ENCODE measurements around the gene OPRD1. TPM values are rescaled to one million over a fixed set of nuclear protein-coding genes. Genes with fewer than 3 reads are reported as not detected.

Gene OPRD1
- polyA plus RNA-seq, 4 donors, result 0.29 to 0.63 (median 0.35) TPM

DNA sequence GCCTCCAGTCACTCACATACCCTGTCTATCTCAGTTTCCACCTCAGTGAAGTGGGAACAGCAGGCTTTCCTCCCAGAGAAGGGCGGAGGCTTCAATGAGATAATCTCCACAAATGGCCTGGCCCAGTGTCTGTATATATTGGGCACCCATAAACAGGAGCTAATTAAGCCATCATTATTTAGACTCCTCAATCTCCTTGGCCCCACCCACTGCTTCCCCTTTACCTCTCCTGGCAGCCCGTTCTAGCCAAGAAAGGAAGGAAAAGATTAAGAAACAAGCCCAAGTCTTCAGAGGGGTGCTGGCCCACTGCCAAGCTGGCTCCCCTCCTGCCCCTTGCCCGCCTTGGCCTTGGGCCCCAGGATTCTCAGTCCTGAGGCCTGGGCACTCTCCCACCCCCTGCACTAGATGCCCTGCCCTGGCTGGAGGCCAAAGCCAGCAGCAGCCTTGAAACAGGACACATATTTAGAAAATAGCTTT, 86.5 kb downstream of the OPRD1 start:
- DNase-seq (ENCODE audit: low read depth in 4 of 4, low spot score in 3 of 4), result no peak

DNA sequence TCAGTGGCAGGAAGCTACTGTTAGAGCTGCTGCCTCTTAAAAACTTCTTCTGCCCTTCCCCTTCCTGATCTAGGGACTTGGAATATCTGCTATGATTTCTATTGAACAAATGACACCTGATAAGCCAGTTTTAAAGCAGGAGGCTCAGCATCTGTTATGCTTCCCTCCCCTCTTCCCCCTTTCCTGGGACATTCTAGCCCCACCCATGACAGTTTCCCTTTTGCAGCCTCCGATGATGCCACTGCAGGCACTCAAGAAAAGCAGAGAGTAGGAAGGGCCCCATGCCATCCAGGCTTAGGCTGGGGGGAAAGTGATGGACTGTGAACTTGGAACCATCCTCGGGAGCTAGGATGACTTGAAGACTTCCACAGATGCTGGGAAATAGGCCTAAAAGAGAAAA, 87.3 kb downstream of the OPRD1 start:
- DNase-seq (ENCODE audit: low read depth in 4 of 4, low spot score in 3 of 4), result no peak

DNA sequence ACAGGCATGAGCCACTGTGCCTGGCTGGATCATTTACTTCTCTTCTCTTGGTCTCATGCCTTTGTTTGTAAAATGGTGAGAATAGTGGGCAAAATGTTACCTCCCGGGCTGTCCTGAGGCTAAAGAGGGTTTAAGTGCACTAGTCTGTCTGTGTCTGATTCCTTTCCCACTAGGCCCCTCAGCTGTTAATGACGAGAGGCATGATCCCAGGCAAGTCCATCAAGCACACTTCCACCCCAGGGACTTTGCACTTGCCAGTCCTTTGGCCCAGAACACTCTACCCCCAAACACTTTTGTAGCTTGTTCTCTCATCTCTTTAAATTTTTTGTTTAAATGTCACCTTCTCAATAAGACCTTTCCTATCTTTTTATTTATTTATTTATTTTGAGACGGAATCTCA, 88.6 kb downstream of the OPRD1 start:
- DNase-seq (ENCODE audit: low read depth in 4 of 4, low spot score in 3 of 4), result no peak

DNA sequence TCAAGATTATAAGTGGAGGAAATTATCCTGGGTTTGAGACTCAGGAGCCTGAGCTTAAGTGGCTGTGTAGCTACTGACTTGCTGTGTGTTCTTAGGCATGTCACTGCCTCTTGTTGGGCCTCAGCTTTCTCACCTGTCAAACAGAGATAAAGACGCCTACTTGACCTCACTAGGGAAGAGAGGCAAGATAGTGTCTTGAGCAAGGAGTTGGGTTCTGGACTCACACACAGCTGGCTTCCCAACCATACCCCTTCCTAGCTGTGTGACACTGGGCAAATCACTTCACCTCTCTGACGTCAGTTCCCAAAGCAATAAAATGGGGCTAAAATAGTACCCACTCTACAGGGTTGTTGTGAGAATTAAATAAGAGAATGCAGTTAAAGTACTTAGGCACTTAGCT, 90.8 kb downstream of the OPRD1 start:
- DNase-seq (ENCODE audit: low read depth in 4 of 4, low spot score in 3 of 4), result no peak

DNA sequence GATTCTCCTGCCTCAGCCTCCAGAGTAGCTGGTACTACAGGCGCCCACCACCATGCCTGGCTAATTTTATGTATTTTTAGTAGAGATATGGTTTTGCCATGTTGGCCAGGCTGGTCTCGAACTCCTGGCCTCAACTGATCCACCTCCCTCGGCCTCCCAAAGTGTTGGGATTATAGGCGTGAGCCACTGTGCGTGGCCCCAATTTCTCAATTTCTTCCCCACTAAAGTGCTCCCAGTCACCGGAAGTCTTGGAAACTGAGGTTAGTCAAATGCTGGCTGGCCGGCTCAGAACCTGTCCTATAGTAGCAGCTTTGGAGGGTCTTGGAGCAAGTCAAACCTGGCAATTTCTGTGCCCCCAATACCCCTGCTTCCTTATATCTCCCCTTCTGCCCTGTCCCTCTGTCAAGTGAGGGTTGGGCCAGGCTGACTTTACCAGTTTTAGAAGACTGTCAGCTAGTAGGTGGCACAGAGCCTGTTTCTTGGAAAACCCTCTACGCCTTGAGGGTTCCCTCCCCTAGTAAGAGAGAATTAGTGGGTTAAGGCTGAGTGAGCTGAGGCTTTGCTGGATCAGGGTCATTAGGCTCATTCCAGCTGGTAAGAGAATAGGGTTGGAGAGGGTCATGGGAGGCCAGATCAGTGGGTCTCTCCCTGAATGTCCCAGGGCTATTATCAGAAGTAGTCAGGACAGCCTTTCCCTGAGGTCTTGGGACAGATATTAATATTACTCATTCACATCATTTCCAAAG, 94.1 kb downstream of the OPRD1 start:
- DNase-seq (ENCODE audit: low read depth in 4 of 4, low spot score in 3 of 4), result no peak

DNA sequence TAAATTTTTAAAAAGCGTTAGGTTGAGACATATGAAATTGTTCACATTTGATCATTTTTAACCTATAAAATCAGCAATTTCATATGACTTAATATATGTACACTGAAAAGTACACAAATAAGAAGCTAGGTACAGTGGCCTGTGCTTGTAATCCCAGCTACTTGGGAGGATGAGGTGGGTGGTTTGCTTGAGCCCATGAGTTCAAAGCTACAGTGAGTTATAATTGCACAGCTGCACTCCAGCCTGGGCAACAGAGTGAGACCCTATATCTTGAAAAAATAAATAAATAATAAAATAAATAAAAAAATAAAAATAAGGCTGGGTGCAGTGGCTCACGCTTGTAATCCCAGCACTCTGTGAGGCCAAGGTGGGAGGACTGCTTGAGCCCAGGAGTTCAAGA, 97.2 kb downstream of the OPRD1 start:
- no peak for DNase-seq (ENCODE audit: low read depth in 4 of 4, low spot score in 3 of 4)

DNA sequence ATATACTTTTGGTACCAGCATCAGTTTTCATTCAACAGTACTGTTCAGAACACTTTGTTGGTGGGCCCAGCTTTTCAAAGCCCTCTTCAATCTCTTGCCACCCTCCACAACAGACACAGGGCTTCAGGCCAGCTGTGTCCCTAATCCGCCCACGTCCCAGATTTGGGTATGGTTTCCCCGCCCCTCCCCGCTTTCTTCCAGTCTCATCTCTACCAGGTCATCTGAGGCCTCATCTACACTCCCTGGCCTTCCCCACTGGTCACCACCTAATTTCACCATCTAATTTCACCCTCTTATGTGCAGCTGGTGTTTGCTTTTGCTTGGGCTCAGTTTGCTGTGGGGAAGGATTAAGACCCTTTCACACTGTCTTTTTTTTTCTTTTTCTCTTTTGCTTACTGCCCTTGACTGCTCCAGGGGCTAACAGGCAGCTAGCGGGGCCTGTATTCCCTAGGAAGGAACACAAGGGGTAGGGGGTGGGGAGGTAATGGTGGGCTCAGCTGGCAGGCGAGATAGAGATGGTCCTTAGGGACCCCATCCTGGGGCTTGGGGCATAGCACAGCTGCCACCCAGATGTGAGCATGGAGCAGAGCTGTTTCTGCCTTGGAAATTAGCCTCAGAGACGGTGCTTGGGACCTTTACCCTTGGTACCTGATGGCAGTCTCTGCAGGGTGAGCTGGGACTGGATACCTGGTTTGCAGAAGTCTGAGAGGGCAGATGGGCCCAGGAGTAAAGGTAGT, 98.6 kb downstream of the OPRD1 start:
- no peak for DNase-seq (ENCODE audit: low read depth in 4 of 4, low spot score in 3 of 4)

DNA sequence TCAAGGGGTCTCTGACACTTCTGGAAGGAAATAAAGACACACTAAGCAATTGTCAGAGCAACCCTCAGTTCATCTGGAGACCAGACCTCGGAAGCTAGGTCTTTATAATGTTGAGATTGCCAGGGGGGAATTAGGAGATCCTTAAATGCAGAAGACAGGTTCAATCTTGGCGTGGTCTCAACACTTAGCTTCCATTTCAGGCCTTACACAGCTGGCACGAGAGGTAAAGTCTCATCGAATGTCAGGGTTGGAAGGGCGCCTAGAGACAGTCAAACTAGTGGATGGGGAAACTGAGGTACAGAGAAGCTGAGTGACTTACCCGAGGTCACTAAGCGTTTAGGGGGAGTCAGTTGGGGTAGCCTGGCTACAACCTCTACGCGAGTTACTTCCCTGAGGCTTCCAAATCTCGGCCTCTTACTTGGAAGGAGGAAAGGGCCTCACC, 101.8 kb downstream of the OPRD1 start:
- no peak for DNase-seq (ENCODE audit: low read depth in 4 of 4, low spot score in 3 of 4)

DNA sequence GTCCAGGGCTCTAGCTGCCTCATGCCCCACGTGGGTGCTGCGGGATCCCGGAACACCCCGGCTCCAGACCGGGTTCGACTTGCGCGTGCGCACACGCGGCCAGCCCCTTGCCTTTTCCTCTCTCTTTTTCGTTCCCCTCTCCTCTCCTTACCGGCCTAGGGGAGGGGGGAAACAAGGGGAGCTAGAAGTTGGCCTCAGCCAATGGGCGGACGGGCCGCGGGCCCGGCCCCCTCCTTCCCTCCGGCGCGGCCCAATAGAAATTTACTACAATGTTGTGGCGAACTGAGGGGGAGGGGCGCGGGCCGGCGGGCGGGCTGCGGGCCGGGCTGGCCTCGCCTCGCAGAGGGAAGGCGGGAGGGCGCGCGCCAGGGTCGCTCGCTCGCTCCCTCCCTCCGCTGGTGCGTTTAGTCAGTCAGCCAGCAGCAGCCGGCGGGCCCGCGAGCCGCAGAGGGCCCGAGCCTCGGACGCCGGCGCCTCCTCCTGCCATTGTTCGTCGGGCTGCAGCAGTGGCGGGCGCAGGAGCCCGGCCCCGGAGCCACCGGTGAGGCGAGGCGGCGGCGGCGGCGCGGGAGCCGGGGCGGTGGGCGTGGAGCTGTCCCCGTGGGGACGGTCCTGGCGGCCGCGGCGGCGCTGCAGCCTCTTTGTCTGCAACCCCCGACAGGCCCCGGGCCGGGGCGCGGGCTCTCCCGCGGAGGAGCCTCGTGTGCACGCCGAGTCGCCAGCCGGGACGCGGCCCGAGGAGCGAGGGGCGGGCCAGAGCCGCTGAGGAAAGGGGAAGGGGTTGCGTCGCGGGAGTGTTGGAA, 102.5 kb downstream of the OPRD1 start, which contains the start of gene EPB41:
EPB41 (plus strand) TSS at position 342 of the 803 bp plus-strand sequence. CDS start 72,869 bp downstream, outside the sequence.
- peak; percentile 86 to 94 (median 92) for DNase-seq (ENCODE audit: low read depth in 4 of 4, low spot score in 3 of 4)

DNA sequence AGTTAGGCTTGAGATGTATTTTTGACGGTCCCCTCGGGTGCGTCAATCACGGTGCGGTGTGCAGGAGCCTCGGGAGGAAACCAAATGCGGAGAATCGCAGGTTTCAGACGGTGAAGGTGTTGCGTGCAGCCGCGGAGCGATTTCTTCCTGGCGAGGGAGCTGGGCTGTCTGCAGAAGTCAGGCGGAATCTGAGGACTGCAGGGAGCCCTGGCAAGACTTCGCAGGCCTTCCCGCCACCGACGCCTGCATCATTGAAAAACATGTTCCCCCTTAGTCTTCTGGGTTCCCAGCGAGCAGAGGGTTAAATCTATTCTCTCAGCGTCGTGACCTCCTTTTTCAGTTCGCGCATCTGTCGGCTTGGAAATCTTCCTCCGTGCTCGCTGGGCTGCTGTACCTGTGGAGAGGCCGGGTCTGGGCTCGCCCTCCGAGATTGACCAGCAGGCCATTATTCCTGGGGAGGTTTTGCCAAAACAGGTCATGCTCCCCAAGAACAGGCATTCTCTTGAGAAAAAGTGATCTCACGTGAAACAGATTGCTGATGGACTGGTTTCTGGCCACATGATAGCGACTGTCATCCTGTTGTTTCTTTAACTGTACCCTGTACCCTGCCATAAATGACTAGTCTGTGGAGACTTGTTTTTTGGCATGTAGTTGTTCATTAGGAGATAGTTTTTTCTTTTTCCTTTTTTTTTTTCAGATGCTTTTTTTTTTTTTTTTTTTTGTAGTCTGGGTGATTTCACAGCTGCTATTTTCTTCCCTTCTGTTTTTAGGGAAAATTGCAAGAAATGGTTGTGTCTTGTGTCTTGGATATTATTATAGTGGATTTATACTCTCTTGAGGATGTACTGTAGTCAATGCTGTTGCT, 103.3 kb downstream of the OPRD1 start:
- DNase-seq (ENCODE audit: low read depth in 4 of 4, low spot score in 3 of 4), result peak in 1 of 4 donors; percentile 27

DNA sequence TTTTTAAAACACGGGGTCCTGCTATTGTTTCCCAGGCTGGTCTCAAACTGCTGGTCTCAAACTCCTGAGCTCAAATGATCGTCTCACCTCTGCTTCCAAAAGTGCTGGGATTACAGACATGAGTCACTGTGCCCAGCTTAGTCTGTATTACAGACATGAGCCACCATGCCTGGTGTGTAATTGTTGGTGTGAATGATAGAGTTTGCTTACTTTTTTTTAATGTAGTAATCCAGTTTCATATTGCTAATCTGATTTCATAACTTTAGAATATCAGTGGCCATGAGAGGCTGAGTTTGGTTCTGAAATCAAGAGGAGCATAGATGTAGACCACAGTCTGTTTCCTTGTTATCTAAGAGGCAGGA, 105.8 kb downstream of the OPRD1 start:
- no peak for DNase-seq (ENCODE audit: low read depth in 4 of 4, low spot score in 3 of 4)

Other genes starting within 250 kb of the OPRD1 start
- 10 to 100 TPM in 1 of 4 donors, 1 to 10 TPM in 3; 2.6 to 10.6 (median 2.8) TPM for gene RAB42, start 219.9 kb upstream of the OPRD1 start, polyA plus RNA-seq (ENCODE audit: insufficient read length in 4 of 4)
- gene TAF12, start 169.1 kb upstream of the OPRD1 start, polyA plus RNA-seq (ENCODE audit: insufficient read length in 4 of 4), result 10 to 100 TPM; 28.8 to 38.5 (median 32.2) TPM
- gene RNU11, start 163.6 kb upstream of the OPRD1 start, polyA plus RNA-seq (ENCODE audit: insufficient read length in 4 of 4), result not detected
- gene GMEB1, start 143.4 kb upstream of the OPRD1 start, polyA plus RNA-seq (ENCODE audit: insufficient read length in 4 of 4), result 10 to 100 TPM; 14.8 to 19.4 (median 17.3) TPM
- 10 to 100 TPM; 70.0 to 97.7 (median 90.0) TPM for gene YTHDF2, start 75.2 kb upstream of the OPRD1 start, polyA plus RNA-seq (ENCODE audit: insufficient read length in 4 of 4)
- gene EPB41, start 102.4 kb downstream of the OPRD1 start, polyA plus RNA-seq (ENCODE audit: insufficient read length in 4 of 4), result 10 to 100 TPM; 50.3 to 59.0 (median 55.1) TPM